Measurements from ENCODE around the gene DNAH3.
"Not testable (repeated sequence)": the region's sequence is repeated elsewhere in the genome, so short reads cannot be mapped to it uniquely, and the experiment has no call there.

Gene DNAH3

GRCh38 chr16:20997147-20997546 is 153.5 kb downstream of the DNAH3 start:
- no peak for DNase-seq (ENCODE audit: low spot score)

GRCh38 chr16:20995711-20996110 is 154.9 kb downstream of the DNAH3 start:
- DNase-seq (ENCODE audit: low spot score): no peak

GRCh38 chr16:20989496-20990070 is 161.1 kb downstream of the DNAH3 start:
- DNase-seq (ENCODE audit: low spot score): not testable (repeated sequence)

GRCh38 chr16:20987049-20987448 is 163.6 kb downstream of the DNAH3 start:
- DNase-seq (ENCODE audit: low spot score): no peak

- no peak for DNase-seq (ENCODE audit: low spot score)
Measured at GRCh38 chr16:20984019-20984418, 166.6 kb downstream of the DNAH3 start.

GRCh38 chr16:20976576-20976975 is 174.1 kb downstream of the DNAH3 start:
- DNase-seq (ENCODE audit: low spot score): no peak

GRCh38 chr16:20973201-20973600 is 177.4 kb downstream of the DNAH3 start:
- DNase-seq (ENCODE audit: low spot score): not testable (repeated sequence)

DNA sequence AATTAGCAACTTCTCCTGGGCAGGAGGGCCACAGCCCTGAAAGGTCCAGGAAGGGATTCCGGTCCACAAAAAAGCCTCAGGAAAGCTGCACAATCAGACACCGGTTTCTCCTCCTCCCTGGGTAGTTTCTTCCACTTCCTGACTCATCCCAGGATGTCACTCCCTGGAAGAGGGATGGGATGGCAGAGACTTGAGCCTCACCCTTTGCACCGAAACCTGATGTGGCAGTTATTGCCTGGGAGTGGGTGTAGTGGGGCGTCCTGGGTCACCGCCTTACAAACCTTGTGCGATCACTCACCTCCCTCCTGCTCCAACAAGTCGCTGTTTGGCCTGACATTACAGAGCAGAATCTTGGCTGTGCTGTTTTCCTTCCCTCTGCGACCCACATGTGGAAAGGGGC is 179.2 kb downstream of the DNAH3 start:
- no peak for DNase-seq (ENCODE audit: low spot score)

DNA sequence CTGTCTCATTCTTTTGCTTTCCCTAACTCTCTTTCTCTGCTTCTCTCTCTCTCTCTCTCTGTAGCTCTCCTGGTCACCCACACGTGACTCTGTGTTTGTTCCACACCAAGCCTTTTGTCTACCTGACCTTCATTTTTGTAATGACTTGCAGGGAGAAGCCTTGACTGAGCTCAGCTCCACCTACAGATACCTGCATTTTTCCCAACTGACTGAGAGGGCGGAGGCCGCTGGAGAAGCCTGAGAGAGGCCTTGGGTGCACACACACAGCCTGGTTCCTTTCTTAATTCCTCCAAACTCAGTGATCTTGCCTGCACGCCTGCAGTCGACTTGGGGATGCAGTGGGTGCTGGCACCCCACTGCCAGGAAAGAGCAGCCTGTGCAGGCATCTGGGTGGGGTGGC is 181.3 kb downstream of the DNAH3 start:
- DNase-seq (ENCODE audit: low spot score): no peak

GRCh38 chr16:20968765-20969164 is 181.9 kb downstream of the DNAH3 start:
- no peak for DNase-seq (ENCODE audit: low spot score)

DNA sequence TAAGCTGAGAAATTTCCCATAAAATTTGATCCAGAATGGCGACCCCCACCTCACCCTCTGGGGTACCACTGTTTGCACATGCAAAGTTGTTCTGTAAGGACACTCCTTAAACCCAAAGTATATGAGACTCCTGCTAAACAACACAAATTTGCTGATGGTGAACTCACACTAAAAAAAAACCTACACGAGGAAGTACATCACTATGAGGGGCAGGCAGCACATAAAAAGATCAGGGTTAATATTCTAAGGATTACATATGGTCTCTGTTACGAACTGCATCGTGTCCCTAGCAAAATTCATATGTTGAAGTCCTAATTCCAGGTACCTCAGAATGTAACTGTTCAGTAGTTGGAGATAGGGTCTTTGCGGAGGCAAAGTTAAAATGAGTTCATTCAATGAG is 189.7 kb downstream of the DNAH3 start:
- DNase-seq (ENCODE audit: low spot score): no peak

DNA sequence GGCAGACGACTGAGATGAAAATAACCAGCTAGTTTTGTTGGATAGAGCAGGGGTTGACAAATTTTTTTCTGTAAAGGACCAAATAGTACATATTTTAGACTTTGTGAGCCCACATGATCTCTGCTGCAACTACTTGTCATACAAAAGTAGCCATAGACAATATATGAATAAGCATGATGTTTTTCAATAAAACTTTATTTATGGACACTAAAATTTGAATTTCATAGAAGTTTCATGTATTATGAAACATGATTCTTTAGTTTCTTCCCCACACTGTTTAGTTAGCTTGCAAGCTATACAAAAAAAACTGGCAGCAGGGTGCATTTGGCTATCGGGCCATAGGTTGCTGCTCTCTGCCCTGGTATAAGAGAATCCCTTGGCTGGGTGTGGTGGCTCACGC is 193.5 kb downstream of the DNAH3 start:
- DNase-seq (ENCODE audit: low spot score): no peak

DNA sequence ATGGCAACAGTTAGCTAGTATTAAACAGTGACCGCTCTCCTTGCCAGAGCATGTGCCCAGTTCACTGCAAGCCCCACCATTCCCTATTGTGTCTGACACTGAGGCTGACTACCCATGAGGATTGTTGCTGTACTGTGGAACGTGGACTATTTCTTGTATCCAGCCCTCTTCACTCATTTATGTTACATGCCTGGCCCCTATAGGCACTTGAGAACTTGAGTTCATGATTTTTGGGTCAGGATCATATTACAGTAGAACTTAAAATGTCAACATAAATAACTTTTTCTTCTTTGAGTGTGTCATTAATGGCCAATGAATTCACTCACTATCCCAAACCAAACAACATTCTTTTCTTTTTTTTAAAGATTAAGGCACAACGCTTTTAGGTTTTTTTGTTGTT is 194.3 kb downstream of the DNAH3 start:
- no peak for DNase-seq (ENCODE audit: low spot score)

GRCh38 chr16:20954574-20954973 is 196.1 kb downstream of the DNAH3 start:
- no peak for DNase-seq (ENCODE audit: low spot score)

- DNase-seq (ENCODE audit: low spot score): no peak
Measured at GRCh38 chr16:20952139-20952920, 198.3 kb downstream of the DNAH3 start.

GRCh38 chr16:20950294-20950693 is 200.4 kb downstream of the DNAH3 start:
- no peak for DNase-seq (ENCODE audit: low spot score)

- DNase-seq (ENCODE audit: low spot score): no peak
Measured at GRCh38 chr16:20949660-20950059, 201.0 kb downstream of the DNAH3 start.

DNA sequence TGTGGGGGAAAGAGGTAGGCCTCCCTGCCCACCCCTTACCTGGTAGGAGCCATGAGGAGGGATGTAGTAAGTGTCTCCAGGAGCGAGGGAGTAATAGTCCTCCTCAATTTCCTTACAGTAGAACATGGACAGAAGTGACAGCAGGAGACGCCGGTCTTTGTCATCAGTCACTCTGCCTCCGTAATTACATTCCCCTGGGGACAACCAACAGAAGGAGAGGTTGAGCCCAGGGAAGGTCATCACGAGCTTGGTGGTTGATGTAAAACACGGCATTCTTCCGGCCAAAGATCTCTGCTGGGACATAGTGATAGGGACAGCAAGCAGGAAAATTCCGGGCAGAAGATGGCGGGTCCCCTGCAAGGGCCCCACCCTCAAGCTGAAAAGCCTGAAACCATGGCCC is 202.2 kb downstream of the DNAH3 start:
- DNase-seq (ENCODE audit: low spot score): no peak

- DNase-seq (ENCODE audit: low spot score): no peak
Measured at GRCh38 chr16:20946015-20946629, 204.5 kb downstream of the DNAH3 start.

- not testable (repeated sequence) for DNase-seq (ENCODE audit: low spot score)
Measured at GRCh38 chr16:20945575-20945875, 205.1 kb downstream of the DNAH3 start.

GRCh38 chr16:20944861-20945574 is 205.6 kb downstream of the DNAH3 start:
- peak; percentile 83 for DNase-seq (ENCODE audit: low spot score)

DNA sequence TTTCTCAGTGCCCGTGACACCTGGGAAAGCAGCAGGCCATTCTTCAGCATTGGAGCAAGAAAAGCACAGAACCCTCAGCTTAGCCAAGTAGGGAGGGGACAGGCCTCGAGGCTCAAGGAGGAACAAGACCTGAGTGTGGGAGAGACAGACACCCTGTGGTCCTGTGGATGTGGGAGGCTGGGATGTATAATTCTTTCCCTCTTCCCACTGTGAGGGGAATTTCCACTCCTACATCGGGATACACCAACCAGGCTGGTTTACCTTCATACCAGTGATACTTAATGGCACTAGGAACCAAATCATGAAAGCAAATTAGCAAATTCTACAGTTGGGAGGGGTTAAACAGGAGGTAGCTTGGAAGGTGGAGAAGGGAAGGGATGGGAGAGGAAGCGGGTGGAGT is 208.4 kb downstream of the DNAH3 start:
- DNase-seq (ENCODE audit: low spot score): no peak

- no peak for DNase-seq (ENCODE audit: low spot score)
Measured at GRCh38 chr16:20941636-20941926, 209.1 kb downstream of the DNAH3 start.

Measured in NAMALWA (cell line).